IMR-90 (cell line): ENCODE results near the gene DTX3. TPM values are rescaled to one million over a fixed set of nuclear protein-coding genes. Genes with fewer than 3 reads are reported as not detected.

Source experiments
- ATAC-seq: fragments of 200-7000 bp; cut with Tn5 transposase; 2 replicates; pipeline ENCODE4 v1.9.1; 2020; ENCODE audit warnings: low read depth, mild to moderate bottlenecking, moderate library complexity
- BruUV-seq: library from RNA; stranded (reverse); fragments of 400-500 nt; replicated peaks from 2 replicates; lab custom pipeline; 2021; lab: Mats Ljungman, UMichigan
- CTCF ChIA-PET: fragments of 300-600 bp; formaldehyde crosslinking; extraction: SDS; loops from one replicate; lab custom pipeline; 2021; ENCODE audit warnings: antibody characterized with exemption; lab: Yijun Ruan, JAX
- POLR2A ChIA-PET: fragments of 300-600 bp; sonication (Branson Sonifier 250); formaldehyde crosslinking; loops from one replicate; lab custom pipeline; 2022; ENCODE audit warnings: antibody characterized with exemption; ENCODE audit not compliant: unreplicated experiment; lab: Charles Lee
- DNase-seq: peaks from one replicate; pipeline ENCODE4 v3.0.0; 2013
- H2AFZ ChIP-seq: replicated peaks from 2 replicates; pipeline ENCODE3; 2013; ENCODE audit warnings: low read length, mild to moderate bottlenecking; ENCODE audit not compliant: poor library complexity
- H2AK5ac ChIP-seq: 2 replicates; pipeline ENCODE4 v1.6.1; 2013; ENCODE audit warnings: low read depth, low read length, inconsistent platforms
- H2AK9ac ChIP-seq: replicated peaks from 2 replicates; pipeline ENCODE3; 2013; ENCODE audit warnings: mild to moderate bottlenecking, low read depth, low read length, moderate library complexity; ENCODE audit not compliant: poor library complexity
- H2BK120ac ChIP-seq: 2 replicates; pipeline ENCODE4 v1.6.1; 2013; ENCODE audit warnings: low read depth, low read length, inconsistent platforms
- H2BK15ac ChIP-seq: 3 replicates; pipeline ENCODE4 v1.6.1; 2013; ENCODE audit warnings: low read depth, low read length, inconsistent platforms
- H2BK20ac ChIP-seq: 2 replicates; pipeline ENCODE4 v1.6.1; 2013; ENCODE audit warnings: low read depth, mild to moderate bottlenecking, inconsistent platforms, low read length, moderate library complexity
- H2BK5ac ChIP-seq: 2 replicates; pipeline ENCODE4 v1.6.1; 2013; ENCODE audit warnings: mild to moderate bottlenecking, low read depth, low read length, inconsistent platforms; ENCODE audit not compliant: poor library complexity, severe bottlenecking
- H3K14ac ChIP-seq: replicated peaks from 2 replicates; pipeline ENCODE4 v1.6.1; 2013; ENCODE audit warnings: low read depth, low read length, inconsistent platforms
- H3K18ac ChIP-seq: 2 replicates; pipeline ENCODE4 v1.6.1; 2013; ENCODE audit warnings: low read depth, low read length, control low read depth
- H3K23ac ChIP-seq: 2 replicates; pipeline ENCODE4 v1.6.1; 2013; ENCODE audit warnings: low read depth, low read length, inconsistent platforms
- H3K27ac ChIP-seq: 2 replicates; pipeline ENCODE4 v1.5.1; 2013; ENCODE audit warnings: mild to moderate bottlenecking, control low read depth, low read length; ENCODE audit not compliant: insufficient read depth
- H3K27me3 ChIP-seq: 2 replicates; pipeline ENCODE4 v1.6.1; 2013; ENCODE audit warnings: low read length; ENCODE audit not compliant: control insufficient read depth, insufficient read depth
- H3K36me3 ChIP-seq: 2 replicates; pipeline ENCODE4 v1.6.1; 2013; ENCODE audit warnings: low read length, mixed read lengths; ENCODE audit not compliant: control insufficient read depth, insufficient read depth
- H3K4ac ChIP-seq: 2 replicates; pipeline ENCODE4 v1.6.1; 2013; ENCODE audit warnings: low read depth, low read length, inconsistent platforms
- H3K4me1 ChIP-seq: 2 replicates; pipeline ENCODE4 v1.6.1; 2013; ENCODE audit warnings: low read length, mixed read lengths; ENCODE audit not compliant: control insufficient read depth, insufficient read depth
- H3K4me2 ChIP-seq: 2 replicates; pipeline ENCODE4 v1.6.1; 2013; ENCODE audit warnings: low read depth, mild to moderate bottlenecking, control low read depth, low read length, moderate library complexity
- H3K4me3 ChIP-seq: 2 replicates; pipeline ENCODE4 v1.5.1; 2013; ENCODE audit warnings: low read depth, mild to moderate bottlenecking, control low read depth, low read length, moderate library complexity; ENCODE audit not compliant: insufficient read depth
- H3K56ac ChIP-seq: 2 replicates; pipeline ENCODE4 v1.6.1; 2013; ENCODE audit warnings: low read length, inconsistent platforms; ENCODE audit not compliant: insufficient read depth; ENCODE audit errors: extremely low read depth
- H3K79me1 ChIP-seq, 2 experiments: 2 replicates each; pipeline ENCODE4 v1.6.1; 2013; ENCODE audit warnings: low read length in 2 of 2, inconsistent platforms in 1 of 2, low read depth in 1 of 2
- H3K9ac ChIP-seq: 2 replicates; pipeline ENCODE4 v1.6.1; 2013; ENCODE audit warnings: low read depth, low read length, control low read depth
- H3K9me1 ChIP-seq: 2 replicates; pipeline ENCODE4 v1.6.1; 2013; ENCODE audit warnings: low read length, inconsistent platforms; ENCODE audit not compliant: insufficient read depth
- H3K9me3 ChIP-seq: 2 replicates; pipeline ENCODE4 v1.6.1; 2013; ENCODE audit warnings: low read length; ENCODE audit not compliant: control insufficient read depth, insufficient read depth
- H4K20me1 ChIP-seq: 2 replicates; pipeline ENCODE4 v1.6.1; 2013; ENCODE audit warnings: low read length, inconsistent platforms; ENCODE audit not compliant: insufficient read depth
- H4K5ac ChIP-seq: 2 replicates; pipeline ENCODE4 v1.6.1; 2013; ENCODE audit warnings: mild to moderate bottlenecking, low read depth, low read length, control low read depth
- H4K8ac ChIP-seq, 2 experiments: 2 replicates each; pipeline ENCODE4 v1.6.1; 2013; ENCODE audit warnings: low read depth in 2 of 2, low read length in 2 of 2, control low read depth in 1 of 2, inconsistent platforms in 1 of 2
- H4K91ac ChIP-seq: 2 replicates; pipeline ENCODE4 v1.6.1; 2013; ENCODE audit warnings: low read depth, low read length, inconsistent platforms; ENCODE audit not compliant: insufficient read depth
- BHLHE40 ChIP-seq: fragments of 150-350 bp; IDR thresholded peaks from 2 replicates; pipeline ENCODE4 v1.6.1; 2016; ENCODE audit warnings: mild to moderate bottlenecking, low read depth, low read length
- CEBPB ChIP-seq: IDR thresholded peaks from 2 replicates; pipeline ENCODE4 v1.6.1; 2012; ENCODE audit warnings: low read depth, low read length, improper control_type of control experiment
- CHD1 ChIP-seq: IDR thresholded peaks from 2 replicates; pipeline ENCODE4 v1.6.1; 2012; ENCODE audit warnings: low read depth, low read length, improper control_type of control experiment
- FOS ChIP-seq: fragments of 150-350 bp; IDR thresholded peaks from 2 replicates; pipeline ENCODE4 v1.6.1; 2016; ENCODE audit warnings: low read depth, low read length
- MAFK ChIP-seq: IDR thresholded peaks from 2 replicates; pipeline ENCODE4 v1.6.1; 2012; ENCODE audit warnings: low read depth, low read length, improper control_type of control experiment
- MAZ ChIP-seq: IDR thresholded peaks from 2 replicates; pipeline ENCODE4 v1.6.1; 2012; ENCODE audit warnings: low read depth, mild to moderate bottlenecking, low read length, improper control_type of control experiment, moderate library complexity, borderline replicate concordance
- MXI1 ChIP-seq: IDR thresholded peaks from 2 replicates; pipeline ENCODE4 v1.6.1; 2012; ENCODE audit warnings: low read depth, mild to moderate bottlenecking, low read length, moderate library complexity, borderline replicate concordance
- NFE2L2 ChIP-seq: fragments of 150-350 bp; IDR thresholded peaks from 2 replicates; pipeline ENCODE4 v1.6.1; 2016; ENCODE audit warnings: low read depth, mild to moderate bottlenecking, low read length
- RCOR1 ChIP-seq: IDR thresholded peaks from 2 replicates; pipeline ENCODE4 v1.6.1; 2012; ENCODE audit warnings: mild to moderate bottlenecking, low read length, improper control_type of control experiment; ENCODE audit not compliant: insufficient replicate concordance
- SMC3 ChIP-seq: fragments of 150-350 bp; IDR thresholded peaks from 2 replicates; pipeline ENCODE4 v1.6.1; 2016; ENCODE audit warnings: low read depth, mild to moderate bottlenecking, antibody characterized with exemption, low read length, moderate library complexity
- WGBS, 2 experiments: methylation state at CpG; one replicate each; pipeline versions ENCODE4 v1.1.5 to v1.1.7; 2013; ENCODE audit warnings: missing lambda C conversion rate in 2 of 2; ENCODE audit not compliant: insufficient read length in 1 of 2; ENCODE audit errors: extremely low coverage in 2 of 2; 5-methylcytosine and 5-hydroxymethylcytosine counted together
- dilution Hi-C: fragments of 300-500 bp; cut with HindIII; formaldehyde crosslinking; loops from one replicate; pipeline ENCODE4 v1.14.3; 2018; ENCODE audit warnings: low sequenced_read_pairs; ENCODE audit not compliant: unreplicated experiment
- in situ Hi-C: fragments of 300-500 bp; cut with MboI; formaldehyde crosslinking; loops from 3 replicates; pipeline ENCODE4 v1.14.3; 2019; ENCODE audit warnings: low sequenced_read_pairs, inconsistent platforms, mixed read lengths
- intact Hi-C: fragments of 100-400 bp; cut with micrococcal nuclease; formaldehyde crosslinking; loops from 2 replicates; pipeline ENCODE4 v1.10.0; 2022
- polyA plus RNA-seq, 3 experiments: library from polyadenylated mRNA; depleted of rRNA; stranded (reverse); fragments of >200 nt; gene quantifications; 2 replicates each; pipeline ENCODE4 v1.2.3, GENCODE V29; 2012; ENCODE audit warnings: low replicate concordance in 1 of 3
- total RNA-seq: library from RNA; depleted of rRNA; stranded (reverse); fragments of >200 nt; gene quantifications from 2 replicates; pipeline ENCODE4 v1.2.3, GENCODE V29; 2012
- TF ChIP-seq, protein P1 (sequence below): conservative IDR thresholded peaks from 2 replicates; pipeline ENCODE4 v1.5.1; 2012; ENCODE audit warnings: mild to moderate bottlenecking, low read depth, low read length, improper control_type of control experiment
- TF ChIP-seq, protein P2 (sequence below): fragments of 150-350 bp; IDR thresholded peaks from 2 replicates; pipeline ENCODE4 v1.6.1; 2016; ENCODE audit warnings: low read depth, mild to moderate bottlenecking, low read length, moderate library complexity, borderline replicate concordance

DTX3 gene
- total and polyA plus RNA-seq, 2 of the 4 experiments (the other 2 are of a cell fraction): 2.9 to 14.6 TPM

DNA sequence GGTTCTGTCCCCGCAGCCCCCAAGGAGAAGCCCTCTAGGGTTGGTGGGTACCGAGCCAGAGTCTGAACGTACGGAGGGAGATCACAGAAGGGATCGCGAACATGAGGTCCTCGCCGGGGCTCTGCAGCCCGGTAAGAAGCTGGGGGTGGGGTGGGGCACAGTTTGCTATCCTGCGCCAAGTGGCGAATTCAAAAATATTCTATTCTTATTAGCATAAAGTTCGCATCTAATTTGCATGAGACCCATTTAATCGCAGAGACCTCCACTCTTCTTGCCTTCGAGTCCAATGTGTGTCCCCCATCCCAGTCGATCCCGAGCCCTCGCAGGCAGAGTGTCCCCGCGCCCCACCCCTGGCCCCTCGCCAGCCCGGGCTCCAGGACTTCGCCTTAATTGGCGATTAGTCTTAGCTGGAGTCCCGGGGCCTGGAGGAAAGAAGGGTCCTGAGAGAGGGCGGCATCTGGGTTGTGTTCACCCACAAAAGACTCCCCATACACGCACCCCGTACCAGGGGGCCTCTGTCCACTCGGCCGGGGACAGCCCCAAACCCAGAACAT is 6.0 kb downstream of the DTX3 start (continued):
- TF ChIP-seq CHD1: no peak

DNA sequence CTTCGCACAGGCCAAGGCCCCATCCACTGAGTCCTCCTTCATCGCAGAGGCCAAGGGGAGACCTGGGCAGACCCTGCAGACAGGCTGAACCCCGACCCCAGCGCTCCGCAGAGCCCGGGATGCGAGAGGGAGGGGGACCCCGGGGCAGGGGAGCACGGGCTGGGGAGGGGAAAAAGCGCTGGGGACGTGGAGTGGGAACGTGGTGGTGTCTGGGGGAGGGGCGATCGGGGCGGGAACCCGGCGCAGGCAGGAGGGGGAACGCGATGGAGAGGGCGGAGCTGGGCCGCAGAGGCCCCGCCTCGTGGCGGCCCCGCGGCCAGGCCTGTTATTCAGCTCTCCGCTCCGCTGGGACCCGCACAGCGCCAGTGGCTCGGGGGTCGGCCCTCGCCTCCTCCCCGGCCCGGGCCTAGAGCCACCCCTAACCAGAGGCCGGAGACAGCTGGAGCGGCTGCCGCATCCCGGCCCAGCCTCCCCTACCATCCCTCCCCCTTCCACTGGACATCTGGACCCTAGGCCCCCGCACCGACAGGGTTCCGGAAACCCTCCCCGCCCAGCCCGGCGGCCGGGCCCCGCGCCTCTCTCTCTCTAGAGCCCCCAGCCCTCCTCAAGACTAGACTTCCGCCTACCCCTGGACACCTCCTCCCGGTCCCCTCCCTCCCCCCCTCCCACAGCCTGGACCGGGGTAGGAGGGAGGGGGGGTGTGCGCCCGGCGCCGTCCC is 6.6 kb downstream of the DTX3 start, which contains the start of gene ARHGEF25:
Gene ARHGEF25, plus strand, starts transcription at position 328 of the 719 bp plus-strand sequence. CDS start 460 bp downstream, outside the sequence.
- Histone ChIP-seq H2BK20ac (no peak within 1 kb of the TSS), H3K9me1 (peaks cover 11% of the 10 kb centered on the region; the same call in 1 of the 2 replicates), H3K36me3 (peaks cover 34% of the 10 kb centered on the region), H4K20me1 (no peaks in the 10 kb centered on the region), H3K56ac (no peak within 1 kb of the TSS; the same call in 1 of the 2 replicates), H3K9me3 (no peaks in the 10 kb centered on the region), H2AK5ac (peak within 1 kb of the TSS; percentile 75), H3K27ac (peak within 1 kb of the TSS; percentile 85), H3K79me1 (peaks cover 0 to 13% of the 10 kb centered on the region in 2 experiments; a peak in 2 of 4 replicates), H2BK120ac (peak within 1 kb of the TSS; percentile 73), H2BK5ac (peak within 1 kb of the TSS; percentile 49), H4K91ac (peak within 1 kb of the TSS; percentile 72), H3K4me3 (peak within 1 kb of the TSS; percentile 79), H3K14ac (peak within 1 kb of the TSS; percentile 88), H3K4me2 (peak within 1 kb of the TSS; percentile 94), H3K4ac (peak within 1 kb of the TSS; percentile 91), H3K9ac (peak within 1 kb of the TSS; percentile 87), H3K23ac (peak within 1 kb of the TSS; percentile 28; the same call in 1 of the 2 replicates), H2AK9ac (peak within 1 kb of the TSS; percentile 89), H4K5ac (peak within 1 kb of the TSS; percentile 99), H3K4me1 (peaks cover 4% of the 10 kb centered on the region), H2BK15ac (no peak within 1 kb of the TSS; the same call in 2 of the 3 replicates), H3K18ac (peak within 1 kb of the TSS; percentile 93), H4K8ac (peak within 1 kb of the TSS; percentile 93 to 97; a peak in 3 of 4 replicates), H3K27me3 (no peaks in the 10 kb centered on the region), H2AFZ (peak within 1 kb of the TSS; percentile 92)
- POLR2A ChIA-PET: interaction anchor here (0.6 kb wide), 2 partner anchors 11 to 117 kb away, joined by 3 to 4 read pairs; no protein-coding TSS in a partner anchor
- intact Hi-C loops (no loop called here), dilution Hi-C loops (no loop called here), in situ Hi-C loops (no loop called here)
- CTCF ChIA-PET: interaction anchor here (1.5 kb wide), 1 partner anchor 28 kb away, joined by 3 read pairs; no protein-coding TSS in a partner anchor
- no TSS peak for BruUV-seq
- ATAC-seq: peak; percentile 97
- peak; percentile 53 for DNase-seq
- WGBS, 2 experiments: 0% methylated on average over 10 of the region's 55 CpGs; no CpG with 5 or more reads in 1 of the 2 experiments
- TF ChIP-seq, protein P1, sequence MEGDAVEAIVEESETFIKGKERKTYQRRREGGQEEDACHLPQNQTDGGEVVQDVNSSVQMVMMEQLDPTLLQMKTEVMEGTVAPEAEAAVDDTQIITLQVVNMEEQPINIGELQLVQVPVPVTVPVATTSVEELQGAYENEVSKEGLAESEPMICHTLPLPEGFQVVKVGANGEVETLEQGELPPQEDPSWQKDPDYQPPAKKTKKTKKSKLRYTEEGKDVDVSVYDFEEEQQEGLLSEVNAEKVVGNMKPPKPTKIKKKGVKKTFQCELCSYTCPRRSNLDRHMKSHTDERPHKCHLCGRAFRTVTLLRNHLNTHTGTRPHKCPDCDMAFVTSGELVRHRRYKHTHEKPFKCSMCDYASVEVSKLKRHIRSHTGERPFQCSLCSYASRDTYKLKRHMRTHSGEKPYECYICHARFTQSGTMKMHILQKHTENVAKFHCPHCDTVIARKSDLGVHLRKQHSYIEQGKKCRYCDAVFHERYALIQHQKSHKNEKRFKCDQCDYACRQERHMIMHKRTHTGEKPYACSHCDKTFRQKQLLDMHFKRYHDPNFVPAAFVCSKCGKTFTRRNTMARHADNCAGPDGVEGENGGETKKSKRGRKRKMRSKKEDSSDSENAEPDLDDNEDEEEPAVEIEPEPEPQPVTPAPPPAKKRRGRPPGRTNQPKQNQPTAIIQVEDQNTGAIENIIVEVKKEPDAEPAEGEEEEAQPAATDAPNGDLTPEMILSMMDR: no peak
- no peak for TF ChIP-seq CEBPB
- peak; percentile 61; the same call in 1 of the 2 replicates for TF ChIP-seq MAZ
- no peak for TF ChIP-seq NFE2L2
- TF ChIP-seq BHLHE40: no peak
- no peak for TF ChIP-seq CHD1
- TF ChIP-seq MAFK: no peak
- TF ChIP-seq MXI1: peak; percentile 35; the same call in 1 of the 2 replicates
- no peak for TF ChIP-seq FOS
- TF ChIP-seq, protein P2, sequence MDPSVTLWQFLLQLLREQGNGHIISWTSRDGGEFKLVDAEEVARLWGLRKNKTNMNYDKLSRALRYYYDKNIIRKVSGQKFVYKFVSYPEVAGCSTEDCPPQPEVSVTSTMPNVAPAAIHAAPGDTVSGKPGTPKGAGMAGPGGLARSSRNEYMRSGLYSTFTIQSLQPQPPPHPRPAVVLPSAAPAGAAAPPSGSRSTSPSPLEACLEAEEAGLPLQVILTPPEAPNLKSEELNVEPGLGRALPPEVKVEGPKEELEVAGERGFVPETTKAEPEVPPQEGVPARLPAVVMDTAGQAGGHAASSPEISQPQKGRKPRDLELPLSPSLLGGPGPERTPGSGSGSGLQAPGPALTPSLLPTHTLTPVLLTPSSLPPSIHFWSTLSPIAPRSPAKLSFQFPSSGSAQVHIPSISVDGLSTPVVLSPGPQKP: no peak
- TF ChIP-seq RCOR1: no peak
- TF ChIP-seq SMC3: no peak
